Colonic mucosa (tissue), 4 donors: ENCODE data around the gene HSD17B14. TPM values are rescaled to one million over a fixed set of nuclear protein-coding genes. Genes with fewer than 3 reads are reported as not detected.
A peak's percentile ranks its signal among the peaks of the same experiment; 100 is the strongest.

Experiments used
- DNase-seq: peaks from one replicate; pipeline ENCODE4 v3.0.0-alpha.2; 2020
- H3K27ac ChIP-seq: fragments of 200-600 bp; one replicate; pipeline ENCODE4 v1.8.0; 2021
- H3K27me3 ChIP-seq: fragments of 200-600 bp; one replicate; pipeline ENCODE4 v1.8.0; 2021
- H3K36me3 ChIP-seq: fragments of 200-600 bp; one replicate; pipeline ENCODE4 v1.8.0; 2021
- H3K4me1 ChIP-seq: fragments of 200-600 bp; one replicate; pipeline ENCODE4 v1.8.0; 2021; ENCODE audit warnings: mild to moderate bottlenecking
- H3K4me3 ChIP-seq: fragments of 200-600 bp; one replicate; pipeline ENCODE4 v1.8.0; 2021
- H3K9ac ChIP-seq, 2 donors: one replicate each; pipeline ENCODE4 v1.7.0; 2013; ENCODE audit warnings: control low read depth in 2 of 2, low read depth in 2 of 2, low read length in 2 of 2
- H3K9me3 ChIP-seq: fragments of 200-600 bp; one replicate; pipeline ENCODE4 v1.8.0; 2021
- CTCF ChIP-seq: fragments of 200-600 bp; IDR thresholded peaks from one replicate; pipeline ENCODE4 v1.8.0; 2022; ENCODE audit warnings: antibody characterized with exemption, mild to moderate bottlenecking
- intact Hi-C: fragments of 100-400 bp; cut with DNase I; formaldehyde crosslinking; loops from one replicate; pipeline ENCODE4 v1.14.1; 2022
- total RNA-seq, 2 donors: library from RNA; stranded (reverse); fragmentation: NEBNext Ultra II Directional in 1 of 2; extraction: Animal tissue kit (Norgen Biotek cat#: 25700) in 1 of 2; gene quantifications; one replicate each; pipeline ENCODE4 v1.2.1, GENCODE V29; 2021
- donor health status: healthy.
- donor health status: DM: no; HTN: no; CAD: no.
- donor health status: DM: no; HTN: no; CAD: no.

HSD17B14 gene
- total RNA-seq, 2 donors from 2014 or later: 0.79 to 2.8 TPM

- H3K36me3 ChIP-seq: no peaks in the 10 kb centered on the region
- TF ChIP-seq CTCF: no peak
- no peak overlapping the region for H3K27ac ChIP-seq
- peak; percentile 57 for DNase-seq
- intact Hi-C loops: no loop called here
- no peaks in the 10 kb centered on the region for H3K4me1 ChIP-seq
- H3K4me3 ChIP-seq: no peak overlapping the region
- no peaks in the 10 kb centered on the region for H3K27me3 ChIP-seq
- no peak overlapping the region for H3K9ac ChIP-seq
- H3K9me3 ChIP-seq: no peaks in the 10 kb centered on the region
Measured at GRCh38 chr19:48859711-48860572, 23.7 kb upstream of the HSD17B14 start.

- Histone ChIP-seq H3K4me1 (no peaks in the 10 kb centered on the region), H3K9ac (no peak overlapping the region), H3K36me3 (no peaks in the 10 kb centered on the region), H3K4me3 (no peak overlapping the region), H3K9me3 (no peaks in the 10 kb centered on the region), H3K27ac (no peak overlapping the region), H3K27me3 (no peaks in the 10 kb centered on the region)
- intact Hi-C loops: no loop called here
- TF ChIP-seq CTCF: no peak
- peak; percentile 73 for DNase-seq
Measured at GRCh38 chr19:48858984-48859710, 22.9 kb upstream of the HSD17B14 start.

- Histone ChIP-seq H3K36me3 (no peaks in the 10 kb centered on the region), H3K9me3 (no peaks in the 10 kb centered on the region), H3K27ac (no peak overlapping the region), H3K4me3 (no peak overlapping the region), H3K4me1 (no peaks in the 10 kb centered on the region), H3K27me3 (no peaks in the 10 kb centered on the region), H3K9ac (no peak overlapping the region)
- DNase-seq: no peak
- no peak for TF ChIP-seq CTCF
- intact Hi-C loops: no loop called here
Measured at GRCh38 chr19:48856921-48857320, 20.6 kb upstream of the HSD17B14 start.

DNA sequence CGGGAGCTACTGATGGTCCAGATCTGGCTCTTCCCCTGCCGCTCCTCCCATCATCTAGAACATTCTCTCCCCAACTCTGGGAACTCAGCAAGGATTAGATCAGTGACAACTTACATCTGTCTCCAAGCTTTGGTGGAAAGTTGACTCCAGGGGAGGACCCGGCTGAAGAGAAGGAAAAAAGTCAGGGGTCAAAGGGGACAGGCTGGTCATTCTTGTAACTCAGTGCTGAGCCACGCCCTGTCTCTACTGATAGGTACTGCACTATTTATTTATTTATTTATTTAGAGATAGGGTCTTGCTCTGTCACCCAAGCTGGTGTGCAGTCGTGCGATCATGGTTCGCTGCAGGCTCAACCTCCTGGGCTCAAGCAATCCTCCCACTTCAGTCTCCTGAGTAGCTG lies 17.8 kb upstream of the HSD17B14 start:
- Histone ChIP-seq H3K9ac (no peak overlapping the region), H3K4me3 (no peak overlapping the region), H3K36me3 (no peaks in the 10 kb centered on the region), H3K9me3 (no peaks in the 10 kb centered on the region), H3K27me3 (no peaks in the 10 kb centered on the region), H3K4me1 (no peaks in the 10 kb centered on the region), H3K27ac (no peak overlapping the region)
- intact Hi-C loops: no loop called here
- no peak for TF ChIP-seq CTCF
- DNase-seq: no peak

GRCh38 chr19:48853483-48853882 lies 17.2 kb upstream of the HSD17B14 start:
- intact Hi-C loops: no loop called here
- no peak overlapping the region for H3K27ac ChIP-seq
- no peaks in the 10 kb centered on the region for H3K4me1 ChIP-seq
- H3K36me3 ChIP-seq: no peaks in the 10 kb centered on the region
- H3K4me3 ChIP-seq: no peak overlapping the region
- H3K9ac ChIP-seq: no peak overlapping the region
- no peaks in the 10 kb centered on the region for H3K27me3 ChIP-seq
- no peaks in the 10 kb centered on the region for H3K9me3 ChIP-seq
- no peak for DNase-seq
- no peak for TF ChIP-seq CTCF
